Activated CD8-positive, alpha-beta memory T cell treated with anti-CD3 and anti-CD28 coated beads for 36 hours (primary cell): ENCODE results near the gene VARS1. TPM values are rescaled to one million over a fixed set of nuclear protein-coding genes. Genes with fewer than 3 reads are reported as not detected.

Experiments used
- CTCF ChIA-PET: fragments of 350-600 bp; sonication (Branson Sonifier 250); formaldehyde crosslinking; loops from one replicate; lab custom pipeline; 2021; ENCODE audit warnings: antibody characterized with exemption; lab: Charles Lee
- POLR2A ChIA-PET: fragments of 350-600 bp; sonication (Branson Sonifier 250); formaldehyde crosslinking; loops from one replicate; lab custom pipeline; 2021; ENCODE audit warnings: antibody characterized with exemption; lab: Charles Lee
- total RNA-seq, 2 experiments: library from RNA; stranded (reverse); gene quantifications; one replicate each; pipeline ENCODE4 v1.2.3, GENCODE V29; 2021

The VARS1 gene
- total RNA-seq, 2 experiments from 2014 or later, result 190 to 191 TPM

GRCh38 chr6:31768363-31769257 lies 26.9 kb downstream of the VARS1 start:
- CTCF ChIA-PET, result interaction anchor here (0.5 to 3.6 kb wide), 7 partner anchors 10 to 106 kb away, joined by 3 to 23 read pairs (median 9); partner anchors contain the start of genes CLIC1, LY6G5C and MSH5
- POLR2A ChIA-PET, result interaction anchor here (1.1 kb wide), 1 partner anchor 11 kb away, joined by 3 read pairs; no protein-coding TSS in a partner anchor

GRCh38 chr6:31767096-31767645 lies 28.4 kb downstream of the VARS1 start:
- ChIA-PET POLR2A (no interaction called here), CTCF (interaction anchor here (1.1 kb wide), 1 partner anchor 59 kb away, joined by 4 read pairs; no protein-coding TSS in a partner anchor)

- ChIA-PET CTCF (interaction anchor here (1.2 kb wide), 1 partner anchor 25 kb away, joined by 3 read pairs; no protein-coding TSS in a partner anchor), POLR2A (interaction anchor here (0.5 kb wide), 1 partner anchor 29 kb away, joined by 6 read pairs; no protein-coding TSS in a partner anchor)
These were observed 29.4 kb downstream of the VARS1 start for GRCh38 chr6:31765910-31766794.

- POLR2A ChIA-PET, result no interaction called here
- CTCF ChIA-PET, result interaction anchor here (1.1 to 1.2 kb wide), 2 partner anchors 26 to 36 kb away, joined by 3 read pairs; no protein-coding TSS in a partner anchor
These were observed 30.0 kb downstream of the VARS1 start for GRCh38 chr6:31765559-31765909.

- ChIA-PET CTCF (no interaction called here), POLR2A (no interaction called here)
These were observed 31.4 kb downstream of the VARS1 start for GRCh38 chr6:31764198-31764597.

- ChIA-PET CTCF (no interaction called here), POLR2A (no interaction called here)
These were observed 32.0 kb downstream of the VARS1 start for GRCh38 chr6:31763619-31763940.

GRCh38 chr6:31762878-31763618 lies 32.5 kb downstream of the VARS1 start:
- POLR2A ChIA-PET, result no interaction called here

GRCh38 chr6:31762356-31762755 lies 33.2 kb downstream of the VARS1 start, which contains the start of gene SAPCD1:
TSS of gene SAPCD1 (plus strand) at chr6:31762656. CDS start at chr6:31763055, 399 bp downstream.
- CTCF ChIA-PET, result interaction anchor here (0.6 kb wide), 1 partner anchor 21 kb away, joined by 3 read pairs; no protein-coding TSS in a partner anchor
- POLR2A ChIA-PET, result no interaction called here

More at GRCh38 chr6:31762878-31763618, 32.5 kb downstream of the VARS1 start:
- CTCF ChIA-PET, result no interaction called here

GRCh38 chr6:31761343-31761742 lies 34.2 kb downstream of the VARS1 start:
- POLR2A ChIA-PET, result no interaction called here

GRCh38 chr6:31760790-31761189 lies 34.8 kb downstream of the VARS1 start:
- ChIA-PET CTCF (interaction anchor here (0.5 kb wide), 1 partner anchor 148 kb away, joined by 3 read pairs; no protein-coding TSS in a partner anchor), POLR2A (no interaction called here)

More at GRCh38 chr6:31761343-31761742, 34.2 kb downstream of the VARS1 start:
- CTCF ChIA-PET, result no interaction called here

GRCh38 chr6:31758281-31758680 lies 37.3 kb downstream of the VARS1 start:
- POLR2A ChIA-PET, result interaction anchor here (0.9 to 1.3 kb wide), 2 partner anchors 11 to 37 kb away, joined by 3 read pairs; no protein-coding TSS in a partner anchor
- CTCF ChIA-PET, result interaction anchor here (1.7 kb wide), 1 partner anchor 11 kb away, joined by 8 read pairs; no protein-coding TSS in a partner anchor

- POLR2A ChIA-PET, result interaction anchor here (0.6 kb wide), 1 partner anchor 38 kb away, joined by 6 read pairs; no protein-coding TSS in a partner anchor
- CTCF ChIA-PET, result interaction anchor here (1.3 kb wide), 1 partner anchor 12 kb away, joined by 5 read pairs; no protein-coding TSS in a partner anchor
These were observed 42.7 kb downstream of the VARS1 start for GRCh38 chr6:31752739-31753319.

GRCh38 chr6:31750411-31751022 lies 45.0 kb downstream of the VARS1 start:
- ChIA-PET CTCF (interaction anchor here (1.1 kb wide), 1 partner anchor 26 kb away, joined by 3 read pairs; no protein-coding TSS in a partner anchor), POLR2A (interaction anchor here (1.3 kb wide), 1 partner anchor 9 kb away, joined by 3 read pairs; no protein-coding TSS in a partner anchor)

GRCh38 chr6:31749301-31750036 lies 46.1 kb downstream of the VARS1 start:
- POLR2A ChIA-PET, result interaction anchor here (1.3 kb wide), 1 partner anchor 10 kb away, joined by 3 read pairs; no protein-coding TSS in a partner anchor

More at GRCh38 chr6:31749301-31750036, 46.1 kb downstream of the VARS1 start:
- CTCF ChIA-PET, result interaction anchor here (1.1 kb wide), 1 partner anchor 25 kb away, joined by 3 read pairs; no protein-coding TSS in a partner anchor
